Uterus (tissue), 4 donors: ENCODE results near the gene ANKRD29. TPM values are rescaled to one million over a fixed set of nuclear protein-coding genes. Genes with fewer than 3 reads are reported as not detected.
"Not testable (repeated sequence)": the region's sequence is repeated elsewhere in the genome, so short reads cannot be mapped to it uniquely, and the experiment has no call there.

Source experiments
- DNase-seq, 2 donors: peaks; one replicate each; pipeline ENCODE4 v3.0.0-alpha.2; 2019 to 2020
- H3K27ac ChIP-seq, 2 donors: fragments of 200-600 bp; sonication (generic); 1 replicate in 1 of 2; 2 replicates in 1 of 2; pipeline ENCODE4 v1.5.1; 2016 to 2018
- H3K27me3 ChIP-seq, 2 donors: fragments of 200-600 bp; sonication (generic); one replicate each; pipeline ENCODE4 v1.5.1; 2018 to 2019; ENCODE audit warnings: control low read depth in 1 of 2
- H3K36me3 ChIP-seq, 2 donors: fragments of 200-600 bp; sonication (generic); one replicate each; pipeline ENCODE4 v1.5.1; 2019; ENCODE audit warnings: control low read depth in 1 of 2
- H3K4me1 ChIP-seq, 2 donors: fragments of 200-600 bp; sonication (generic); one replicate each; pipeline ENCODE4 v1.5.1; 2018 to 2019; ENCODE audit warnings: control low read depth in 1 of 2
- H3K4me3 ChIP-seq, 2 donors: fragments of 200-600 bp; sonication (generic); 1 replicate in 1 of 2; 2 replicates in 1 of 2; pipeline ENCODE4 v1.5.1; 2018 to 2019; ENCODE audit warnings: mild to moderate bottlenecking in 1 of 2
- H3K9me3 ChIP-seq, 2 donors: fragments of 200-600 bp; sonication (generic); one replicate each; pipeline ENCODE4 v1.5.1; 2019; ENCODE audit warnings: control low read depth in 1 of 2
- CTCF ChIP-seq, 4 experiments: fragments of 200-600 bp in 2 of 4; fragments of 450-650 bp in 2 of 4; sonication (generic) in 2 of 4; IDR thresholded peaks; one replicate each; pipeline ENCODE4 v1.5.1; 2016 to 2019; ENCODE audit warnings: antibody characterized with exemption in 4 of 4, mild to moderate bottlenecking in 2 of 4, moderate library complexity in 1 of 4
- POLR2A ChIP-seq, 2 donors: fragments of 450-650 bp; IDR thresholded peaks; one replicate each; pipeline ENCODE4 v1.6.1; 2016; ENCODE audit warnings: antibody characterized with exemption in 2 of 2, mild to moderate bottlenecking in 1 of 2, moderate library complexity in 1 of 2
- intact Hi-C: fragments of 100-400 bp; cut with DNase I; formaldehyde crosslinking; loops from one replicate; pipeline ENCODE4 v1.15.1; 2023; ENCODE audit warnings: low total_unique reads
- total RNA-seq, 4 donors: library from RNA; depleted of rRNA in 3 of 4; stranded (reverse); fragments of >200 nt in 3 of 4; gene quantifications; one replicate each; pipeline versions ENCODE4 v1.1.0 to v1.2.4, GENCODE V29; 2014 to 2023
- donor health status: DM: yes; HTN: yes; CAD: no.

The ANKRD29 gene
- total RNA-seq, 4 donors from 2014 or later: 10.8 to 33.4 (median 15.9) TPM

DNA sequence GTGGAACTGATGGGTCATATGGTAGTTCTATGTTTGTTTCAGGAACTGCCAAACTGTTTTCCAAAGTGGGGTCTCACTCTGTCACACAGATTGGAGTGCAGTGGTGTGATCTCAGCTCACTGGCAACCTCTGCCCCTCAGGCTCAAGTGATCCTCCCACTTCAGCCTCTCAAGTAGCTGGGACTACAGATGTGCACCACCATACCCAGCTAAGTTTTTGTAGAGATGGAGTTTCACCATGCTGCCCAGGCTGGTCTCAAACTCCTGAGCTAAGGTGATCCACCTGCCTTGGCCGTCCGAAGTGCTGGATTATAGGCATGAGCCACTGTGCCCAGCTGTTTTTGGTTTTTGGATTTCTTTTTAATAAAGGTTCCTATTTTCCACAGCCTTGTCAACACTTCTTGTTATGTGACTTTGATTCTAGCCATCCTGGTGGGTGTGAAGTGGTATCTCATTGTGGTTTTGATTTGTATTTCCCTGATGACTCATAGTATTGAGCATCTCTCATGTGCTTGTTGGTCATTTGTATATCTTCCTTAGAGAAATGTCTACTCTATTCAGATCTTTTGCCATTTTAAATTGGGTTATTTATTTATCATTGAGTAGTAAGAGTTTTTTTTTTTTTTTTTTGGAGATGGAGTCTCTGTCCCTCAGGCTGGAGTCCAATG lies 99.2 kb downstream of the ANKRD29 start:
- Histone ChIP-seq H3K36me3 (no peaks in the 10 kb centered on the region), H3K9me3 (no peaks in the 10 kb centered on the region), H3K4me3 (no peak overlapping the region), H3K27ac (no peak overlapping the region), H3K4me1 (no peaks in the 10 kb centered on the region), H3K27me3 (no peaks in the 10 kb centered on the region)
- intact Hi-C loops: no loop called here
- DNase-seq: no peak
- TF ChIP-seq POLR2A (IDR thresholded peaks at IDR 0.05): no peak
- no peak for TF ChIP-seq CTCF (IDR thresholded peaks at IDR 0.05)

DNA sequence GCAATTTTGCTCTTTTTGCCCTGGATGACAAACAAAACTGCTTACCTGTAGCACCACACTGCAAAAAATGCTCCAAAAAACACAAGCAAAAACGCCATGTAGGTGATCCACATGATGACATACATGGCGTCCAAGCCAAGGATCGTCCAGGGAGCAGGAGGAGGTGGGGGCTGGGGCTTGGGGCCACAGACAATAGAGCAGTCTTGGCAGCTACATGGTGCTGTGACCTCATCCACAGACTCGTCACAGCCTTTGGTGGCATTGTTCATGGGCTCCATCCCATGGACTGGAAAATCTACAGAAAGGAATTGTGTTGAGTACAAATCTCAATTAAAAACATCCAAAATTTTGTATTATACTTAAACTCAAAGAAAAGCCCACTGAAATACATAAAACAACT lies 102.5 kb downstream of the ANKRD29 start:
- intact Hi-C loops: no loop called here
- no peak for TF ChIP-seq CTCF (IDR thresholded peaks at IDR 0.05)
- TF ChIP-seq POLR2A (IDR thresholded peaks at IDR 0.05): no peak
- Histone ChIP-seq H3K4me3 (no peak overlapping the region), H3K9me3 (no peaks in the 10 kb centered on the region), H3K27ac (no peak overlapping the region), H3K4me1 (no peaks in the 10 kb centered on the region), H3K36me3 (no peaks in the 10 kb centered on the region), H3K27me3 (no peaks in the 10 kb centered on the region)
- DNase-seq: no peak

- H3K27ac ChIP-seq, H3K27me3 ChIP-seq, H3K9me3 ChIP-seq, H3K36me3 ChIP-seq, DNase-seq, intact Hi-C loops, H3K4me3 ChIP-seq, H3K4me1 ChIP-seq: not testable (repeated sequence)
Measured at GRCh38 chr18:23557511-23557910, 105.2 kb downstream of the ANKRD29 start.

GRCh38 chr18:23556145-23556780 lies 106.4 kb downstream of the ANKRD29 start:
- H3K36me3 ChIP-seq: no peaks in the 10 kb centered on the region
- no peak for DNase-seq

GRCh38 chr18:23553887-23554286 lies 108.8 kb downstream of the ANKRD29 start:
- Histone ChIP-seq H3K36me3 (no peaks in the 10 kb centered on the region), H3K4me3 (no peak overlapping the region), H3K4me1 (no peaks in the 10 kb centered on the region), H3K27me3 (no peaks in the 10 kb centered on the region), H3K27ac (no peak overlapping the region), H3K9me3 (no peaks in the 10 kb centered on the region)
- TF ChIP-seq CTCF (IDR thresholded peaks at IDR 0.05) (no peak), POLR2A (IDR thresholded peaks at IDR 0.05) (no peak)
- intact Hi-C loops: no loop called here
- DNase-seq: no peak

More at GRCh38 chr18:23556145-23556780, 106.4 kb downstream of the ANKRD29 start:
- H3K4me1 ChIP-seq: no peaks in the 10 kb centered on the region
- H3K4me3 ChIP-seq: no peak overlapping the region
- intact Hi-C loops: no loop called here
- TF ChIP-seq POLR2A (IDR thresholded peaks at IDR 0.05): no peak
- TF ChIP-seq CTCF (IDR thresholded peaks at IDR 0.05): no peak
- H3K27ac ChIP-seq: no peak overlapping the region
- no peaks in the 10 kb centered on the region for H3K27me3 ChIP-seq
- H3K9me3 ChIP-seq: no peaks in the 10 kb centered on the region
